OCI-LY7 (cell line): Measurements from ENCODE around the gene SPAAR.

Experiments used
- EZH2phosphoT487 ChIP-seq: fragments of 200-600 bp; sonication (generic); IDR thresholded peaks from 2 replicates; pipeline ENCODE4 v1.6.1; 2018; ENCODE audit warnings: low read depth, borderline replicate concordance, mild to moderate bottlenecking, mixed run types, antibody characterized with exemption, low read length, moderate library complexity, mixed read lengths
- TF ChIP-seq, protein P1 (sequence below): fragments of 200-600 bp; sonication (generic); conservative IDR thresholded peaks from 2 replicates; pipeline ENCODE4 v1.5.1; 2014; ENCODE audit warnings: mild to moderate bottlenecking, antibody characterized with exemption, low read length, moderate library complexity, mixed read lengths

- TF ChIP-seq, protein P1, sequence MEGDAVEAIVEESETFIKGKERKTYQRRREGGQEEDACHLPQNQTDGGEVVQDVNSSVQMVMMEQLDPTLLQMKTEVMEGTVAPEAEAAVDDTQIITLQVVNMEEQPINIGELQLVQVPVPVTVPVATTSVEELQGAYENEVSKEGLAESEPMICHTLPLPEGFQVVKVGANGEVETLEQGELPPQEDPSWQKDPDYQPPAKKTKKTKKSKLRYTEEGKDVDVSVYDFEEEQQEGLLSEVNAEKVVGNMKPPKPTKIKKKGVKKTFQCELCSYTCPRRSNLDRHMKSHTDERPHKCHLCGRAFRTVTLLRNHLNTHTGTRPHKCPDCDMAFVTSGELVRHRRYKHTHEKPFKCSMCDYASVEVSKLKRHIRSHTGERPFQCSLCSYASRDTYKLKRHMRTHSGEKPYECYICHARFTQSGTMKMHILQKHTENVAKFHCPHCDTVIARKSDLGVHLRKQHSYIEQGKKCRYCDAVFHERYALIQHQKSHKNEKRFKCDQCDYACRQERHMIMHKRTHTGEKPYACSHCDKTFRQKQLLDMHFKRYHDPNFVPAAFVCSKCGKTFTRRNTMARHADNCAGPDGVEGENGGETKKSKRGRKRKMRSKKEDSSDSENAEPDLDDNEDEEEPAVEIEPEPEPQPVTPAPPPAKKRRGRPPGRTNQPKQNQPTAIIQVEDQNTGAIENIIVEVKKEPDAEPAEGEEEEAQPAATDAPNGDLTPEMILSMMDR: no peak
- TF ChIP-seq EZH2phosphoT487: no peak
Observed at GRCh38 chr9:35928591-35929452, 19.5 kb downstream of the SPAAR start.
